Breast epithelium (tissue), 4 donors: ENCODE results near the gene LDLRAD4. TPM values are rescaled to one million over a fixed set of nuclear protein-coding genes. Genes with fewer than 3 reads are reported as not detected.

Source experiments
- DNase-seq, 2 donors: peaks; one replicate each; pipeline ENCODE4 v3.0.0-alpha.2; 2019; ENCODE audit warnings: low spot score in 2 of 2
- H3K27ac ChIP-seq, 2 donors: fragments of 200-600 bp; sonication (generic) in 1 of 2; one replicate each; pipeline ENCODE4 v1.5.1; 2016 to 2019; ENCODE audit warnings: mild to moderate bottlenecking in 1 of 2
- H3K27me3 ChIP-seq, 2 donors: fragments of 200-600 bp; sonication (generic) in 1 of 2; one replicate each; pipeline versions ENCODE4 v1.5.1 to v1.6.0; 2017 to 2019; ENCODE audit warnings: control low read depth in 1 of 2, mild to moderate bottlenecking in 1 of 2
- H3K36me3 ChIP-seq: fragments of 200-600 bp; one replicate; pipeline ENCODE4 v1.5.1; 2019
- H3K4me1 ChIP-seq, 2 donors: fragments of 200-600 bp; sonication (generic); one replicate each; pipeline ENCODE4 v1.5.1; 2016 to 2019; ENCODE audit warnings: control low read depth in 1 of 2
- H3K4me3 ChIP-seq, 3 donors: fragments of 200-600 bp; sonication (generic); 1 replicate in 2 of 3; 2 replicates in 1 of 3; pipeline ENCODE4 v1.5.1; 2016 to 2019; ENCODE audit warnings: mild to moderate bottlenecking in 3 of 3, moderate library complexity in 2 of 3
- H3K9me3 ChIP-seq, 2 donors: fragments of 200-600 bp; sonication (generic) in 1 of 2; one replicate each; pipeline ENCODE4 v1.5.1; 2016 to 2019; ENCODE audit warnings: control low read depth in 1 of 2
- POLR2A ChIP-seq: fragments of 450-650 bp; IDR thresholded peaks from one replicate; pipeline ENCODE4 v1.6.1; 2016; ENCODE audit warnings: antibody characterized with exemption, mild to moderate bottlenecking, moderate library complexity
- POLR2AphosphoS5 ChIP-seq, 3 donors: sonication (generic); formaldehyde crosslinking; IDR thresholded peaks; one replicate each; pipeline ENCODE4 v1.6.1; 2017; ENCODE audit warnings: antibody characterized with exemption in 3 of 3
- intact Hi-C: fragments of 100-400 bp; cut with DNase I; formaldehyde crosslinking; loops from one replicate; pipeline ENCODE4 v1.15.1; 2023; ENCODE audit warnings: low total_unique reads
- total RNA-seq, 3 donors: library from RNA; depleted of rRNA; stranded (reverse); fragments of >200 nt; gene quantifications; one replicate each; pipeline ENCODE4 v1.1.0, GENCODE V29; 2016
- TF ChIP-seq, protein P1 (sequence below), 3 donors: fragments of 450-650 bp; IDR thresholded peaks; one replicate each; pipeline ENCODE4 v1.5.1; 2016 to 2017; ENCODE audit warnings: antibody characterized with exemption in 3 of 3, mild to moderate bottlenecking in 3 of 3, moderate library complexity in 3 of 3

LDLRAD4 gene
- total RNA-seq, 3 donors from 2014 or later: 28.5 to 94.3 (median 42.9) TPM

DNA sequence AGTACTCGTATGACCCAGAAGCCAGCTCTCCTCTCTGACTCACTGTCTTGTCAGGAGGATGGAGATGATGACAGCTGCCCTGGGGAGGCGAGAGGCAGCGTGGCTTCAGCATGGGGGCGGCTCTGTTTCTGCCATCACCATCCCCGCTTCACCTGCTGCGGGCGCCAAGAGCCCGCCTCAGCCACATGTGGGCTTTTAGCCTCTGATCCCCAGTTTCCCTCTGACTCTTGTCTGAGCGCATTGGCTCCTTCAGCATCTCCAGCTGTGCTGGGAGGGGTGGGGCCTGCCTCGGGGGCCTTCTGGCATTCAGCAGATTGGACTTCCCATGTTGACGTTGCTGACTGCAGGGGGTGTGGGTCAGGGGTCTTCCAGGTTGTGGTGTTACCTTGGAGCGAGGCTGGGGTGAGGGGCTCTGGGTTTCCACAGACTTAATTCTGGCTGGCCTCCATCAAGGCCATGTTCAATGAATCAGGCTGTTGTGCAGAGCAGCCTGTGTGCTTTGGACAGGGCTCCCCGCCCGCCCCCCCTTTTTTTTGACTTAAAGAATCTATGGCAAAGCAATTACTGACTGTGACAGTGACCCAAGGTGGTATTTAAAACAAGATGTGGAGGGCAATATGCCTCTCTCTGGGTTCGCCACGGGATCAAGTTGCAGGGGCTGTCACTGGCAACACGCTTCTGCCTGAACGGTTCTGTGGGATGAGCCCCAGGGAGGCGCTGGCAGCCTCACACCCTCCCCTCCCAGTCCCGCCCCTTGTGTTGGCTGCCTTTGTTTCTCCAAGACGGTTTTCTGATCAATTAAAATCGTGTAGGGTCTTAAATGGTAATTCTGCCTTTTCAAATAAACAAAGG is 228.3 kb downstream of the LDLRAD4 start:
- no peaks in the 10 kb centered on the region for H3K4me1 ChIP-seq
- intact Hi-C loops: no loop called here
- H3K36me3 ChIP-seq: no peaks in the 10 kb centered on the region
- no peaks in the 10 kb centered on the region for H3K9me3 ChIP-seq
- no peak overlapping the region for H3K27ac ChIP-seq
- no peaks in the 10 kb centered on the region for H3K27me3 ChIP-seq
- TF ChIP-seq POLR2AphosphoS5 (IDR thresholded peaks at IDR 0.05) (no peak), POLR2A (no peak)
- TF ChIP-seq, protein P1, sequence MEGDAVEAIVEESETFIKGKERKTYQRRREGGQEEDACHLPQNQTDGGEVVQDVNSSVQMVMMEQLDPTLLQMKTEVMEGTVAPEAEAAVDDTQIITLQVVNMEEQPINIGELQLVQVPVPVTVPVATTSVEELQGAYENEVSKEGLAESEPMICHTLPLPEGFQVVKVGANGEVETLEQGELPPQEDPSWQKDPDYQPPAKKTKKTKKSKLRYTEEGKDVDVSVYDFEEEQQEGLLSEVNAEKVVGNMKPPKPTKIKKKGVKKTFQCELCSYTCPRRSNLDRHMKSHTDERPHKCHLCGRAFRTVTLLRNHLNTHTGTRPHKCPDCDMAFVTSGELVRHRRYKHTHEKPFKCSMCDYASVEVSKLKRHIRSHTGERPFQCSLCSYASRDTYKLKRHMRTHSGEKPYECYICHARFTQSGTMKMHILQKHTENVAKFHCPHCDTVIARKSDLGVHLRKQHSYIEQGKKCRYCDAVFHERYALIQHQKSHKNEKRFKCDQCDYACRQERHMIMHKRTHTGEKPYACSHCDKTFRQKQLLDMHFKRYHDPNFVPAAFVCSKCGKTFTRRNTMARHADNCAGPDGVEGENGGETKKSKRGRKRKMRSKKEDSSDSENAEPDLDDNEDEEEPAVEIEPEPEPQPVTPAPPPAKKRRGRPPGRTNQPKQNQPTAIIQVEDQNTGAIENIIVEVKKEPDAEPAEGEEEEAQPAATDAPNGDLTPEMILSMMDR (IDR thresholded peaks at IDR 0.05): no peak
- no peak for DNase-seq
- peak overlapping the region in 1 of 3 donors; percentile 10 for H3K4me3 ChIP-seq

DNA sequence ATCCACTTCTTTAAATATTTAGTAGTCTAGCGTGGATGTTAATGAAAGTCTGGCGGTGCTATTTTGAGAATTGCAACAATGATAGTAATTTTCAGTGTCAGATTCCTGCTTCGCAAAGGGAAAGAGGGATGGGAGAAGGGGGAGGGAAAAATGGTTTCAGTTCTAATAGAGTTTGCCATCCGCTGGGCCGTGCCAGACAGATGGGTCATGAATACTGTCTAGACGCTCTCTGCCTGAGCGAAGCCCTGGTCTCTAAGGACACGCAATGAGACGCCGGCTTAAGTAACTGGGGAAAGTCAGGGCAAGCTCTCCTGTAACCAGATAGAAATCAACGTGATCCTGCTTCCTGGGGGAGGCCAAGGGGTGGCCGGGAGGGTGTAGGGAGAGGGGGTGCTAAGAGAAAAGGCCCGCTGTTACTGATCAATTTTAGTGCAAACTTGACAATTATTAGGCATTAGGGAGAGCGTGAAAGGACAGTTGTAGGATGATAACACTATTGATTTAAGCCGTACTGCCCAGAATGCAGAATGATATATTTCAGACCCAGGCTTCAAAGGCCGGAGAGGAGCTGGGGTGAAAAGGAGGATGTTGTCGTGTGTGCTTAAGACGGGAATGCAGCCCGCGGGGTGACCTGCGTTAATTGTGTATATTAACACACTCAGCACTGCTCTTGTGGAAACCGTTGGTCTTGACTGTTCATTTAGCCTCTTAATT is 229.2 kb downstream of the LDLRAD4 start:
- TF ChIP-seq, protein P1 (IDR thresholded peaks at IDR 0.05): no peak
- TF ChIP-seq POLR2AphosphoS5 (IDR thresholded peaks at IDR 0.05): no peak
- TF ChIP-seq POLR2A: no peak
- no peak for DNase-seq
- no peak overlapping the region for H3K27ac ChIP-seq
- H3K9me3 ChIP-seq: no peaks in the 10 kb centered on the region
- intact Hi-C loops: no loop called here
- H3K4me1 ChIP-seq: no peaks in the 10 kb centered on the region
- no peaks in the 10 kb centered on the region for H3K36me3 ChIP-seq
- H3K4me3 ChIP-seq: peak overlapping the region in 1 of 3 donors; percentile 10
- no peaks in the 10 kb centered on the region for H3K27me3 ChIP-seq

DNA sequence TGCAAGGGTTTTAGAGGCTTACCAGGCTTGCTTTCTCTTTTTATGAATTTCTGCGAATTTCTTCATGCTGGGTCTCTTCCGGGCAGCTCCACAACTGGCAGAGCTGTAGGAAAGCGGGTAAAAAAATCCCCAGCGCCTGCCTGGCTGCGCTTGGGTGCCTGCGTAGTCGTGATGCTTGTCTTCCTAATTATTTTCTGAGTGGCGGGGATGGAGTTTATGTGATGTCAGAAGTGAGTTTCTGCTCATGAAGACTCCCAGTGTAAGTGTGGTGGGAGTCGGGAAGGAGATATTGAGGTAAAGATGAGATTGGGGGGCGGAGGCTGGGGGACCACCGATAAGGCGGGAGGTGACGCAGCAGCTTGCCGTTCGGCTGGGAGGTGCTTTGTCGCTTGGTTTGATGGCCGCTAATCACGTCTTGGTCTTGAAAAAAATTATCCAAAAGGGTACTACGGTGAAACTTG is 229.8 kb downstream of the LDLRAD4 start:
- H3K27ac ChIP-seq: no peak overlapping the region
- TF ChIP-seq, protein P1 (IDR thresholded peaks at IDR 0.05): no peak
- no peak for TF ChIP-seq POLR2A
- no peak for TF ChIP-seq POLR2AphosphoS5 (IDR thresholded peaks at IDR 0.05)
- no peaks in the 10 kb centered on the region for H3K9me3 ChIP-seq
- no peaks in the 10 kb centered on the region for H3K27me3 ChIP-seq
- H3K4me3 ChIP-seq: no peak overlapping the region
- no peaks in the 10 kb centered on the region for H3K4me1 ChIP-seq
- H3K36me3 ChIP-seq: no peaks in the 10 kb centered on the region
- intact Hi-C loops: no loop called here
- no peak for DNase-seq

DNA sequence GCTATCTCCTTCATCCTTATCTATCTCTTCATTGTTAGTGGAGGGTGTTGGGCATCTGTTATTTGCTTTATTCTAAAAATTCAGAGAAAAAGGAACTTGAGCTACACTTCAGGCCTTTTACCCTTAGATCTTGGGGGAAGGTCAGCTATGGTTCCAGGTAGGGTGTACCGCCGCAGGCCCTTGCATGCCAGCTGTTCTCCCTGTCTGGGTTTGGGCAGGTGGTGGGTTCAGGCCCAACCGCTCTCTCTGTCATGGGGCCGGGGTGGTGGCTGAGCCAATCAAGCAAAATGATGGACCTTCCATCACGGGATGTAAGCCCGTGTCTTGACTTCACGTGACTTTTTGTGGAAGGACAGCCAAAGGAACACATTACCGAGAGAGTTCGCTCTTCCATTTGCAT is 231.1 kb downstream of the LDLRAD4 start:
- no peaks in the 10 kb centered on the region for H3K36me3 ChIP-seq
- H3K9me3 ChIP-seq: no peaks in the 10 kb centered on the region
- TF ChIP-seq POLR2AphosphoS5 (IDR thresholded peaks at IDR 0.05): no peak
- TF ChIP-seq, protein P1 (IDR thresholded peaks at IDR 0.05): no peak
- intact Hi-C loops: no loop called here
- H3K27ac ChIP-seq: no peak overlapping the region
- H3K4me3 ChIP-seq: no peak overlapping the region
- no peak for DNase-seq
- no peaks in the 10 kb centered on the region for H3K27me3 ChIP-seq
- H3K4me1 ChIP-seq: no peaks in the 10 kb centered on the region
